ENCODE results near the gene GPRC5D.

DNA sequence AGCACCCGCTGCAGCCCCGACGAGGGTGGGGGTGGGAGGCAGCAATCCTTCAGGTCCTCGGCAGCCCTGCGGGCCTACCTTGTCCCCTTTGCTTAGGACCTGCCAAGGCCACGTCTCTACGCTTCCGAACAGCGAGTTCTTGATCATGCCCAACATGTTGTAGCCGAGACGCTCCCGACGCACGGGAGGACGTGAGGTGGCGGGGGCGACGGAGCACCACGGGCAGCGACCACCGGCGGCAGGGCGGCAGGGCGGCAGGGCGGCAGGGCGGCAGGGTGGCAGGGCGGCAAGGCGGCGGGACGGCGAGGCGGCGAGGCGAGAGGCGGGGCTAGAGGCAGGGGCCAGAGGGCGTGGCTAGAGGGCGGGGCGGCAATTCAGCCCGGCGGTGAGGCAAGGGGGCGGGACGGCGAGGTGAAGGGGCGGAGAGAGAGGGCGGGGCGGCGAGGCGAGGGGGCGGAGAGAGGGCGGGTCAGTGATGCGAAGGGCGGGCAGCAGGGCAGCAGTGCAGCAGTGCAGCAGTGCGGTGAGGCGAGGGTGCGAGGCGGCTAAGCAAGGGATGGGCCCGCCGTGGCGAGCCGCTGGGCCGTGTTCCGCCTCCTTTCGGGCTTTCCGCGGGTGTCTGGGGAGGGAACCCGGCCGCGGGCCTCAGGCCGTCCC, 48.1 kb upstream of the GPRC5D start, which contains the start of gene HEBP1:
- TF ChIP-seq, protein P1, sequence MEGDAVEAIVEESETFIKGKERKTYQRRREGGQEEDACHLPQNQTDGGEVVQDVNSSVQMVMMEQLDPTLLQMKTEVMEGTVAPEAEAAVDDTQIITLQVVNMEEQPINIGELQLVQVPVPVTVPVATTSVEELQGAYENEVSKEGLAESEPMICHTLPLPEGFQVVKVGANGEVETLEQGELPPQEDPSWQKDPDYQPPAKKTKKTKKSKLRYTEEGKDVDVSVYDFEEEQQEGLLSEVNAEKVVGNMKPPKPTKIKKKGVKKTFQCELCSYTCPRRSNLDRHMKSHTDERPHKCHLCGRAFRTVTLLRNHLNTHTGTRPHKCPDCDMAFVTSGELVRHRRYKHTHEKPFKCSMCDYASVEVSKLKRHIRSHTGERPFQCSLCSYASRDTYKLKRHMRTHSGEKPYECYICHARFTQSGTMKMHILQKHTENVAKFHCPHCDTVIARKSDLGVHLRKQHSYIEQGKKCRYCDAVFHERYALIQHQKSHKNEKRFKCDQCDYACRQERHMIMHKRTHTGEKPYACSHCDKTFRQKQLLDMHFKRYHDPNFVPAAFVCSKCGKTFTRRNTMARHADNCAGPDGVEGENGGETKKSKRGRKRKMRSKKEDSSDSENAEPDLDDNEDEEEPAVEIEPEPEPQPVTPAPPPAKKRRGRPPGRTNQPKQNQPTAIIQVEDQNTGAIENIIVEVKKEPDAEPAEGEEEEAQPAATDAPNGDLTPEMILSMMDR (conservative IDR thresholded peaks at IDR 0.05 in 1 of 2, IDR thresholded peaks at IDR 0.05 in 1 of 2; ENCODE audit: low read depth in 1 of 2, low read length in 2 of 2): no peak
- no peak for TF ChIP-seq EZH2 (IDR thresholded peaks at IDR 0.05; ENCODE audit: low read length, missing control alignments)

All from fibroblast of lung (primary cell).